GM12878 (cell line): ENCODE data around the gene TSC22D4. TPM values are rescaled to one million over a fixed set of nuclear protein-coding genes. Genes with fewer than 3 reads are reported as not detected.

Source experiments
- ATAC-seq: fragments of 200-7000 bp; cut with Tn5 transposase; 3 replicates; pipeline ENCODE4 v1.9.1; 2020; ENCODE audit warnings: mild to moderate bottlenecking, moderate library complexity
- BruUV-seq: library from RNA; stranded (reverse); fragments of 400-500 nt; replicated peaks from 2 replicates; lab custom pipeline; 2021; lab: Mats Ljungman, UMichigan
- CTCF ChIA-PET: fragments of 300-600 bp; sonication (Branson Sonifier 250); formaldehyde crosslinking; extraction: SDS; loops from one replicate; lab custom pipeline; 2021; ENCODE audit warnings: inconsistent platforms; lab: Yijun Ruan, JAX
- POLR2A ChIA-PET: fragments of 350-600 bp; formaldehyde crosslinking; extraction: SDS; loops from one replicate; lab custom pipeline; 2021; ENCODE audit warnings: inconsistent platforms; lab: Charles Lee
- RAD21 ChIA-PET: fragments of 300-600 bp; sonication (Branson Sonifier 250); formaldehyde crosslinking; loops from one replicate; lab custom pipeline; 2023; ENCODE audit warnings: antibody characterized with exemption; ENCODE audit not compliant: unreplicated experiment; lab: Charles Lee
- SMC1A ChIA-PET: fragments of 300-600 bp; sonication (Branson Sonifier 250); formaldehyde crosslinking; loops from one replicate; lab custom pipeline; 2023; ENCODE audit not compliant: unreplicated experiment, uncharacterized antibody; lab: Charles Lee
- DNase-seq: peaks from one replicate; pipeline ENCODE4 v3.0.0-alpha.2; 2011; ENCODE audit warnings: low read depth, low spot score
- FAIRE-seq: peaks from 3 replicates; lab custom pipeline; 2011; peaks lifted over from hg19 to GRCh38; lab: Jason Lieb, UNC
- H2AFZ ChIP-seq: 2 replicates; pipeline ENCODE4 v1.6.0; 2011; ENCODE audit warnings: low read depth, low read length, control low read depth; ENCODE audit not compliant: control insufficient read depth
- H3K27ac ChIP-seq: 2 replicates; pipeline ENCODE4 v1.5.1; 2011; ENCODE audit warnings: control low read depth; ENCODE audit not compliant: control insufficient read depth, insufficient read depth
- H3K27me3 ChIP-seq, 2 experiments: replicated peaks in 1 of 2; 2 replicates each; pipeline versions ENCODE4 v1.6.0 to v1.6.1; 2011; ENCODE audit warnings: low read length in 1 of 2; ENCODE audit not compliant: control insufficient read depth in 2 of 2, insufficient read depth in 2 of 2
- H3K36me3 ChIP-seq, 2 experiments: 2 replicates each; pipeline ENCODE4 v1.5.1; 2011; ENCODE audit warnings: low read length in 1 of 2; ENCODE audit not compliant: control insufficient read depth in 2 of 2, insufficient read depth in 2 of 2
- H3K4me1 ChIP-seq: 2 replicates; pipeline ENCODE4 v1.6.1; 2011; ENCODE audit warnings: mild to moderate bottlenecking, low read length, moderate library complexity, mixed read lengths; ENCODE audit not compliant: control insufficient read depth, insufficient read depth
- H3K4me2 ChIP-seq: 2 replicates; pipeline ENCODE4 v1.6.0; 2011; ENCODE audit warnings: control low read depth; ENCODE audit not compliant: control insufficient read depth, insufficient read depth
- H3K4me3 ChIP-seq: fragments of 200-600 bp; sonication (generic); 2 replicates; pipeline ENCODE4 v1.5.1; 2016
- H3K79me2 ChIP-seq: 2 replicates; pipeline ENCODE4 v1.6.0; 2011; ENCODE audit warnings: low read length; ENCODE audit not compliant: control insufficient read depth, insufficient read depth
- H3K9ac ChIP-seq: 2 replicates; pipeline ENCODE4 v1.8.0; 2011; ENCODE audit warnings: low read length, control low read depth, mixed read lengths; ENCODE audit not compliant: control insufficient read depth, insufficient read depth
- H3K9me3 ChIP-seq: replicated peaks from 3 replicates; pipeline ENCODE4 v1.5.1; 2011; ENCODE audit warnings: mild to moderate bottlenecking, low read length; ENCODE audit not compliant: control insufficient read depth, insufficient read depth
- H4K20me1 ChIP-seq: 2 replicates; pipeline ENCODE4 v1.6.0; 2011; ENCODE audit not compliant: control insufficient read depth, insufficient read depth
- CBFB ChIP-seq: IDR thresholded peaks from 2 replicates; pipeline ENCODE4 v1.6.1; 2016; ENCODE audit warnings: antibody characterized with exemption, low read depth
- HDGF ChIP-seq: fragments of 450-650 bp; IDR thresholded peaks from 2 replicates; pipeline ENCODE4 v1.6.1; 2016; ENCODE audit warnings: antibody characterized with exemption
- NR2F1 ChIP-seq: fragments of 450-650 bp; conservative IDR thresholded peaks from 2 replicates; pipeline ENCODE4 v1.6.1; 2017; ENCODE audit warnings: mild to moderate bottlenecking
- PML ChIP-seq: IDR thresholded peaks from 2 replicates; pipeline ENCODE4 v1.6.1; 2012; ENCODE audit warnings: low read length, inconsistent platforms
- RCOR1 ChIP-seq: conservative IDR thresholded peaks from 2 replicates; pipeline ENCODE4 v1.6.1; 2012; ENCODE audit warnings: low read depth, low read length, improper control_type of control experiment
- RUNX3 ChIP-seq: IDR thresholded peaks from 2 replicates; pipeline ENCODE4 v1.6.1; 2012; ENCODE audit warnings: low read length, inconsistent platforms
- SPI1 ChIP-seq: IDR thresholded peaks from 2 replicates; pipeline ENCODE4 v1.6.1; 2011; ENCODE audit warnings: low read depth, mild to moderate bottlenecking, low read length, moderate library complexity, borderline replicate concordance; ENCODE audit not compliant: insufficient read depth
- WRNIP1 ChIP-seq: IDR thresholded peaks from 2 replicates; pipeline ENCODE4 v1.6.1; 2011; ENCODE audit warnings: low read depth, low read length, improper control_type of control experiment, borderline replicate concordance
- WGBS: methylation state at CpG from one replicate; pipeline ENCODE4 v1.1.6; 2016; ENCODE audit warnings: low lambda C conversion rate; ENCODE audit not compliant: insufficient replicate concordance, insufficient coverage; ENCODE audit errors: missing lambda C conversion rate; 5-methylcytosine and 5-hydroxymethylcytosine counted together
- in situ Hi-C: fragments of 300-500 bp; cut with MboI; formaldehyde crosslinking; loops from 9 replicates; pipeline ENCODE4 v1.14.3; 2018; ENCODE audit warnings: mixed read lengths
- intact Hi-C: fragments of 100-400 bp; cut with micrococcal nuclease; formaldehyde crosslinking; loops from one replicate; pipeline ENCODE4 v1.14.2; 2022; ENCODE audit not compliant: unreplicated experiment
- polyA plus RNA-seq, 11 experiments: library from polyadenylated mRNA; depleted of rRNA in 4 of 11; unstranded in 6 of 11; stranded (reverse) in 5 of 11; fragments of >200 nt; fragmentation: Nextera tagmentation in 4 of 11; fragmentation: Illumina TruSeq in 1 of 11; extraction: Ambion mirVana in 4 of 11; extraction: Trizol in 1 of 11; gene quantifications; 1 replicate in 1 of 11; 2 replicates in 10 of 11; pipeline versions ENCODE4 v1.2.1 to v1.2.3, GENCODE V29; 2011 to 2016; ENCODE audit warnings: inconsistent platforms in 2 of 11, missing spikeins in 2 of 11, low read depth in 1 of 11
- total RNA-seq, 4 experiments: library from RNA; depleted of rRNA in 3 of 4; stranded (reverse); fragments of >200 nt in 3 of 4; fragmentation: Illumina TruSeq in 1 of 4; extraction: Trizol in 1 of 4; gene quantifications; 2 replicates each; pipeline versions ENCODE4 v1.2.1 to v1.2.3, GENCODE V29; 2013 to 2021
- TF ChIP-seq, protein P1 (sequence below): fragments of 450-650 bp; IDR thresholded peaks from 2 replicates; pipeline ENCODE4 v1.6.1; 2016; ENCODE audit warnings: mild to moderate bottlenecking, moderate library complexity, borderline replicate concordance
- TF ChIP-seq, protein P2 (sequence below): IDR thresholded peaks from 2 replicates; pipeline ENCODE4 v1.6.1; 2011; ENCODE audit warnings: mild to moderate bottlenecking, low read depth, low read length, moderate library complexity; ENCODE audit not compliant: insufficient replicate concordance

The TSC22D4 gene
- total and polyA plus RNA-seq, 10 of the 15 experiments (the other 5 are each of a cell fraction or from before 2014, with no cell fraction given), result 0.50 to 65.7 (median 24.4) TPM

DNA sequence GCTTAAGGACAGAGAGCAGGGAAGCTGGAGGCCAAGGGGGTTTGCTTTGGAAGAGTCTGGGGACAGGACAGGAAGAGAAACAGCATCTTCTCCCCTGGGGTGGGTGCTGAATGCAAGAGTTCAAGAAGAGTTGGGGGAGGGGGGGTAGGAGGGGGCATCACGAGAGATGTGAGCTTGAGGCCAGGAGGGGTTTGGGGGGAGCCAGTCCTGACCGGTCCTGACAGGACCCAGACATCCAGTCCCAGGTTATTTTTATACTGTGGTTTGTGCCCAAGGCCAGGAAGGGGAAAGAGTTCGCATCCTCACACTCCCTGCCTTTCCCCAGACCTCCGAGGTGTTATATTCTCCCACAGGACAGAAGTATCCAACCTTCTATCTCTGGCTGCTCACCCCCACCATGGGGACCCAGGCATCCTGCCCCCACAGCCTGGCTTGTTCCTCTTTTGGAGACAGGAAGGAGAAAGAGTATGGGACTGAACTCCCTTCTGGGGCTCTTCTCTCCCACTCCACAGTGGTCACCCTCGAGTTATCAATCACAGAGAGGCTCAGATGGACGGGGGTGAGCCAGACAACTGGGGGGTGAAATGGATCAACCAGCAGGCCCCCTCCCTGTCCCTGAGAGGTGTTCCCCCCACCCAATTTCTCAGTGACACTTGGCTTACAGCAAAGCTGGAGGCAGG, 2.8 kb downstream of the TSC22D4 start:
- no peaks in the 10 kb centered on the region for H3K27me3 ChIP-seq
- WGBS, result 0% methylated on average over 6 of the region's 6 CpGs
- H3K4me1 ChIP-seq, result peaks cover 28% of the 10 kb centered on the region
- H4K20me1 ChIP-seq, result peaks cover 4% of the 10 kb centered on the region; the same call in 1 of the 2 replicates
- RAD21 ChIA-PET, result interaction anchor here (0.7 to 1.6 kb wide), 3 partner anchors 40 to 108 kb away, joined by 3 to 8 read pairs (median 3); no protein-coding TSS in a partner anchor
- intact Hi-C loops, result loop anchor here (5.0 to 10.0 kb wide), 3 partner anchors 71 to 251 kb away; partner anchors contain the start of gene GIGYF1
- POLR2A ChIA-PET, result interaction anchor here (0.5 to 2.2 kb wide), 9 partner anchors 21 to 372 kb away, joined by 3 to 8 read pairs (median 5); partner anchors contain the start of genes FBXO24, LRCH4 and MEPCE
- peak overlapping the region; percentile 68 for H3K27ac ChIP-seq
- DNase-seq (no peak), FAIRE-seq (no peak), ATAC-seq (no peak)
- SMC1A ChIA-PET, result interaction anchor here (0.9 to 2.7 kb wide), 3 partner anchors 19 to 83 kb away, joined by 4 to 12 read pairs (median 5); no protein-coding TSS in a partner anchor
- peaks cover 2 to 12% of the 10 kb centered on the region in 2 experiments; a peak in 3 of 4 replicates for H3K36me3 ChIP-seq
- in situ Hi-C loops, result loop anchor here (10.0 kb wide), 1 partner anchor 379 kb away; the partner anchor contains the start of gene SLC12A9
- H3K4me2 ChIP-seq, result peak overlapping the region; percentile 97
- peak overlapping the region; percentile 83 for H3K9ac ChIP-seq
- BruUV-seq, result TSS peak; percentile 25
- H3K4me3 ChIP-seq, result peak overlapping the region; percentile 99
- TF ChIP-seq PML, result no peak
- TF ChIP-seq RCOR1, result no peak
- TF ChIP-seq WRNIP1, result no peak
- TF ChIP-seq HDGF, result 0 out of 2 replicates have a peak, but pooled peaks have one; percentile 6
- TF ChIP-seq SPI1, result peak; percentile 29; the same call in 1 of the 2 replicates
- TF ChIP-seq, protein P1, sequence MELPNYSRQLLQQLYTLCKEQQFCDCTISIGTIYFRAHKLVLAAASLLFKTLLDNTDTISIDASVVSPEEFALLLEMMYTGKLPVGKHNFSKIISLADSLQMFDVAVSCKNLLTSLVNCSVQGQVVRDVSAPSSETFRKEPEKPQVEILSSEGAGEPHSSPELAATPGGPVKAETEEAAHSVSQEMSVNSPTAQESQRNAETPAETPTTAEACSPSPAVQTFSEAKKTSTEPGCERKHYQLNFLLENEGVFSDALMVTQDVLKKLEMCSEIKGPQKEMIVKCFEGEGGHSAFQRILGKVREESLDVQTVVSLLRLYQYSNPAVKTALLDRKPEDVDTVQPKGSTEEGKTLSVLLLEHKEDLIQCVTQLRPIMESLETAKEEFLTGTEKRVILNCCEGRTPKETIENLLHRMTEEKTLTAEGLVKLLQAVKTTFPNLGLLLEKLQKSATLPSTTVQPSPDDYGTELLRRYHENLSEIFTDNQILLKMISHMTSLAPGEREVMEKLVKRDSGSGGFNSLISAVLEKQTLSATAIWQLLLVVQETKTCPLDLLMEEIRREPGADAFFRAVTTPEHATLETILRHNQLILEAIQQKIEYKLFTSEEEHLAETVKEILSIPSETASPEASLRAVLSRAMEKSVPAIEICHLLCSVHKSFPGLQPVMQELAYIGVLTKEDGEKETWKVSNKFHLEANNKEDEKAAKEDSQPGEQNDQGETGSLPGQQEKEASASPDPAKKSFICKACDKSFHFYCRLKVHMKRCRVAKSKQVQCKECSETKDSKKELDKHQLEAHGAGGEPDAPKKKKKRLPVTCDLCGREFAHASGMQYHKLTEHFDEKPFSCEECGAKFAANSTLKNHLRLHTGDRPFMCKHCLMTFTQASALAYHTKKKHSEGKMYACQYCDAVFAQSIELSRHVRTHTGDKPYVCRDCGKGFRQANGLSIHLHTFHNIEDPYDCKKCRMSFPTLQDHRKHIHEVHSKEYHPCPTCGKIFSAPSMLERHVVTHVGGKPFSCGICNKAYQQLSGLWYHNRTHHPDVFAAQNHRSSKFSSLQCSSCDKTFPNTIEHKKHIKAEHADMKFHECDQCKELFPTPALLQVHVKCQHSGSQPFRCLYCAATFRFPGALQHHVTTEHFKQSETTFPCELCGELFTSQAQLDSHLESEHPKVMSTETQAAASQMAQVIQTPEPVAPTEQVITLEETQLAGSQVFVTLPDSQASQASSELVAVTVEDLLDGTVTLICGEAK, result no peak
- TF ChIP-seq RUNX3, result no peak
- TF ChIP-seq NR2F1, result no peak
- no peak for TF ChIP-seq CBFB
- TF ChIP-seq, protein P2, sequence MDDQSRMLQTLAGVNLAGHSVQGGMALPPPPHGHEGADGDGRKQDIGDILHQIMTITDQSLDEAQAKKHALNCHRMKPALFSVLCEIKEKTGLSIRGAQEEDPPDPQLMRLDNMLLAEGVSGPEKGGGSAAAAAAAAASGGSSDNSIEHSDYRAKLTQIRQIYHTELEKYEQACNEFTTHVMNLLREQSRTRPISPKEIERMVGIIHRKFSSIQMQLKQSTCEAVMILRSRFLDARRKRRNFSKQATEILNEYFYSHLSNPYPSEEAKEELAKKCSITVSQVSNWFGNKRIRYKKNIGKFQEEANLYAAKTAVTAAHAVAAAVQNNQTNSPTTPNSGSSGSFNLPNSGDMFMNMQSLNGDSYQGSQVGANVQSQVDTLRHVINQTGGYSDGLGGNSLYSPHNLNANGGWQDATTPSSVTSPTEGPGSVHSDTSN, result no peak
- H3K79me2 ChIP-seq, result peaks cover 59% of the 10 kb centered on the region
- CTCF ChIA-PET, result interaction anchor here (0.6 to 5.4 kb wide), 12 partner anchors 21 to 215 kb away, joined by 3 to 37 read pairs (median 4); partner anchors contain the start of gene AGFG2
- no peak overlapping the region for H2AFZ ChIP-seq
- no peaks in the 10 kb centered on the region for H3K9me3 ChIP-seq
